HepG2 (cell line): ENCODE data around the gene GOLGA6D. TPM values are rescaled to one million over a fixed set of nuclear protein-coding genes. Genes with fewer than 3 reads are reported as not detected.

Experiments used
- FOXC1 ChIP-seq: sonication (generic); formaldehyde crosslinking; IDR thresholded peaks from 2 replicates; pipeline ENCODE4 v1.8.0; 2022; ENCODE audit warnings: mild to moderate bottlenecking, missing genetic modification reagents, borderline replicate concordance
- HNF4G ChIP-seq, 2 experiments: sonication (generic) in 1 of 2; formaldehyde crosslinking in 1 of 2; IDR thresholded peaks; 2 replicates each; pipeline versions ENCODE4 v1.4.0 to v1.6.1; 2011 to 2020; ENCODE audit warnings: borderline replicate concordance in 2 of 2, low read depth in 2 of 2, mild to moderate bottlenecking in 2 of 2, low read length in 1 of 2, missing genetic modification reagents in 1 of 2, moderate library complexity in 1 of 2
- KMT2B ChIP-seq: IDR thresholded peaks from 2 replicates; pipeline ENCODE4 v1.6.1; 2016; ENCODE audit warnings: missing genetic modification reagents, missing compliant biosample characterization
- MXI1 ChIP-seq: IDR thresholded peaks from 3 replicates; pipeline ENCODE4 v1.6.1; 2012; ENCODE audit warnings: low read depth, low read length, inconsistent platforms, borderline replicate concordance
- NFIC ChIP-seq: IDR thresholded peaks from 2 replicates; pipeline ENCODE4 v1.6.1; 2012; ENCODE audit warnings: mild to moderate bottlenecking, low read length, inconsistent platforms
- POLR2A ChIP-seq, 2 experiments: IDR thresholded peaks; 2 replicates each; pipeline ENCODE4 v1.6.1; 2011; ENCODE audit warnings: low read depth in 2 of 2, low read length in 2 of 2, mild to moderate bottlenecking in 1 of 2, moderate library complexity in 1 of 2; ENCODE audit not compliant: insufficient read depth in 1 of 2
- SIX4 ChIP-seq: sonication (generic); formaldehyde crosslinking; IDR thresholded peaks from 2 replicates; pipeline ENCODE4 v1.4.0; 2020; ENCODE audit warnings: missing genetic modification reagents
- SKI ChIP-seq: fragments of 450-650 bp; IDR thresholded peaks from one replicate; pipeline ENCODE4 v1.6.1; 2018; ENCODE audit warnings: mild to moderate bottlenecking; ENCODE audit not compliant: partially characterized antibody
- ZBTB7B ChIP-seq: sonication (generic); formaldehyde crosslinking; IDR thresholded peaks from 2 replicates; pipeline ENCODE4 v1.4.0; 2020; ENCODE audit warnings: missing genetic modification reagents
- ZFP36L1 ChIP-seq: sonication (generic); formaldehyde crosslinking; IDR thresholded peaks from 2 replicates; pipeline ENCODE4 v1.8.0; 2022; ENCODE audit warnings: mild to moderate bottlenecking, missing genetic modification reagents, moderate library complexity
- ZNF317 ChIP-seq: sonication (generic); formaldehyde crosslinking; IDR thresholded peaks from 2 replicates; pipeline ENCODE4 v1.5.0; 2020; ENCODE audit warnings: mild to moderate bottlenecking, missing genetic modification reagents
- ZNF343 ChIP-seq: sonication (generic); formaldehyde crosslinking; IDR thresholded peaks from 2 replicates; pipeline ENCODE4 v1.4.0; 2020; ENCODE audit warnings: mild to moderate bottlenecking, missing genetic modification reagents
- ZNF776 ChIP-seq: sonication (generic); formaldehyde crosslinking; IDR thresholded peaks from 2 replicates; pipeline ENCODE4 v1.4.0; 2020; ENCODE audit warnings: mild to moderate bottlenecking, missing genetic modification reagents
- ZNF777 ChIP-seq: sonication (generic); formaldehyde crosslinking; IDR thresholded peaks from 2 replicates; pipeline ENCODE4 v1.4.0; 2020; ENCODE audit warnings: missing genetic modification reagents
- polyA plus RNA-seq, 8 experiments: library from polyadenylated mRNA; depleted of rRNA in 3 of 8; stranded (reverse) in 7 of 8; unstranded in 1 of 8; fragments of >200 nt; fragmentation: Illumina TruSeq in 4 of 8; extraction: Trizol in 4 of 8; gene quantifications; 2 replicates each; pipeline versions ENCODE4 v1.2.1 to v1.2.3, GENCODE V29; 2011 to 2016; ENCODE audit warnings: low read depth in 4 of 8, missing spikeins in 1 of 8, mixed read lengths in 1 of 8; ENCODE audit not compliant: insufficient read depth in 1 of 8
- total RNA-seq, 5 experiments: library from RNA; depleted of rRNA; stranded (reverse); fragments of >200 nt; fragmentation: Illumina TruSeq; extraction: Trizol; gene quantifications; 2 replicates each; pipeline ENCODE4 v1.2.3, GENCODE V29; 2016; ENCODE audit warnings: low read depth in 1 of 5
- TF ChIP-seq, protein P1 (sequence below): sonication (generic); formaldehyde crosslinking; IDR thresholded peaks from 2 replicates; pipeline ENCODE4 v1.9.0; 2021; ENCODE audit warnings: missing genetic modification reagents, mild to moderate bottlenecking, borderline replicate concordance
- TF ChIP-seq, protein P2 (sequence below): sonication (generic); formaldehyde crosslinking; conservative IDR thresholded peaks from 2 replicates; pipeline ENCODE4 v1.4.0; 2020; ENCODE audit warnings: mild to moderate bottlenecking, missing genetic modification reagents, moderate library complexity

Gene GOLGA6D
- total and polyA plus RNA-seq, 2 of the 13 experiments (the other 11 are each of a cell fraction or from before 2014, with no cell fraction given) = 0.04 TPM; not detected in 1

DNA sequence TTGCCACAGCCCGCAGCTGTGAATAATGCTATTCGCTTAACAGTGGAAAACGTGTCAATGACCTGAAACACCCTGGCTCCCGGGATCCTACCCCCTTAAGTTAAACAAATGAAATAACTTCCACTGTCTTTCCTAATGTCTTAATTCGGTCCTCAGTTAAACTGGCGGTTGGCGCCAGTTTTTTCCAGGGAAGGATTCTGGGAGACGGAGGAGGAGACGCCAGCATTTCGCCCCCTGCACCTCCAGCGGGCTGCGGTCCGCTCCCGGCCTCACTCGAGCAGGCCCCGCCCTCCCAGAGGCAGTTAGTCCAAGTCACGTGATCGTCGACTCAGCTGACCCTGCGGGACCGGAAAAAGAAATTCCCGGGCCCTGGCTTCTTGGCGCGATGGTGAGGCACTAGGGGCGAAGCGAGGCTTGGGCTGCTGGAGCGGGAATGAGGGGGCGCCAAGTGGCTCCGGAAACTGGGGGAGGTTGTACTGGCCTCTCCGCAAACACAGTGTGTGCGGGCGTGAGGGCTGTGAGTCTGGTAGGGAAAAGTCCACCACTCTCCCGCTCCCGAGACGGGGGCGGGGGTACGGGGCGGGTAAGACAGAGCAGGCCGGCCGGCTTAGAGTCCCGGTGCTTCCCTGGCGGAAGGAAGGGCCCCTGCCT, 53.2 kb downstream of the GOLGA6D start, which contains the start of gene COMMD4 (continued):
- TF ChIP-seq ZNF343 (CRISPR knock-in tag) (0 out of 2 replicates have a peak, but pooled peaks have one; percentile 56), NFIC (peak; percentile 92), SIX4 (CRISPR knock-in tag) (0 out of 2 replicates have a peak, but pooled peaks have one; percentile 44), ZNF777 (CRISPR knock-in tag) (0 out of 2 replicates have a peak, but pooled peaks have one; percentile 41), ZFP36L1 (CRISPR knock-in tag) (peak; percentile 88; the same call in 1 of the 2 replicates), ZNF317 (CRISPR knock-in tag) (peak; percentile 52; the same call in 1 of the 2 replicates), FOXC1 (peak; percentile 29; the same call in 1 of the 2 replicates), KMT2B (CRISPR knock-in tag) (peak; percentile 92), POLR2A (IDR thresholded peaks at IDR 0.05; ENCODE audit: insufficient read depth in 1 of 2, low read depth in 2 of 2, low read length in 2 of 2) (peak; percentile 40 to 61; a peak in 2 of 4 replicates), HNF4G (IDR thresholded peaks at IDR 0.05; ENCODE audit: borderline replicate concordance, low read depth, low read length) (no peak), HNF4G (CRISPR knock-in tag; IDR thresholded peaks at IDR 0.05; ENCODE audit: borderline replicate concordance, low read depth) (0 out of 2 replicates have a peak, but pooled peaks have one; percentile 41), ZBTB7B (CRISPR knock-in tag) (peak; percentile 90), ZNF776 (0 out of 2 replicates have a peak, but pooled peaks have one; percentile 47), SKI (no peak), MXI1 (peak; percentile 70; the same call in 1 of the 3 replicates)
- TF ChIP-seq, protein P1, sequence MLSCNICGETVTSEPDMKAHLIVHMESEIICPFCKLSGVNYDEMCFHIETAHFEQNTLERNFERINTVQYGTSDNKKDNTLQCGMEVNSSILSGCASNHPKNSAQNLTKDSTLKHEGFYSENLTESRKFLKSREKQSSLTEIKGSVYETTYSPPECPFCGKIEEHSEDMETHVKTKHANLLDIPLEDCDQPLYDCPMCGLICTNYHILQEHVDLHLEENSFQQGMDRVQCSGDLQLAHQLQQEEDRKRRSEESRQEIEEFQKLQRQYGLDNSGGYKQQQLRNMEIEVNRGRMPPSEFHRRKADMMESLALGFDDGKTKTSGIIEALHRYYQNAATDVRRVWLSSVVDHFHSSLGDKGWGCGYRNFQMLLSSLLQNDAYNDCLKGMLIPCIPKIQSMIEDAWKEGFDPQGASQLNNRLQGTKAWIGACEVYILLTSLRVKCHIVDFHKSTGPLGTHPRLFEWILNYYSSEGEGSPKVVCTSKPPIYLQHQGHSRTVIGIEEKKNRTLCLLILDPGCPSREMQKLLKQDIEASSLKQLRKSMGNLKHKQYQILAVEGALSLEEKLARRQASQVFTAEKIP (CRISPR knock-in tag) = no peak
- TF ChIP-seq, protein P2, sequence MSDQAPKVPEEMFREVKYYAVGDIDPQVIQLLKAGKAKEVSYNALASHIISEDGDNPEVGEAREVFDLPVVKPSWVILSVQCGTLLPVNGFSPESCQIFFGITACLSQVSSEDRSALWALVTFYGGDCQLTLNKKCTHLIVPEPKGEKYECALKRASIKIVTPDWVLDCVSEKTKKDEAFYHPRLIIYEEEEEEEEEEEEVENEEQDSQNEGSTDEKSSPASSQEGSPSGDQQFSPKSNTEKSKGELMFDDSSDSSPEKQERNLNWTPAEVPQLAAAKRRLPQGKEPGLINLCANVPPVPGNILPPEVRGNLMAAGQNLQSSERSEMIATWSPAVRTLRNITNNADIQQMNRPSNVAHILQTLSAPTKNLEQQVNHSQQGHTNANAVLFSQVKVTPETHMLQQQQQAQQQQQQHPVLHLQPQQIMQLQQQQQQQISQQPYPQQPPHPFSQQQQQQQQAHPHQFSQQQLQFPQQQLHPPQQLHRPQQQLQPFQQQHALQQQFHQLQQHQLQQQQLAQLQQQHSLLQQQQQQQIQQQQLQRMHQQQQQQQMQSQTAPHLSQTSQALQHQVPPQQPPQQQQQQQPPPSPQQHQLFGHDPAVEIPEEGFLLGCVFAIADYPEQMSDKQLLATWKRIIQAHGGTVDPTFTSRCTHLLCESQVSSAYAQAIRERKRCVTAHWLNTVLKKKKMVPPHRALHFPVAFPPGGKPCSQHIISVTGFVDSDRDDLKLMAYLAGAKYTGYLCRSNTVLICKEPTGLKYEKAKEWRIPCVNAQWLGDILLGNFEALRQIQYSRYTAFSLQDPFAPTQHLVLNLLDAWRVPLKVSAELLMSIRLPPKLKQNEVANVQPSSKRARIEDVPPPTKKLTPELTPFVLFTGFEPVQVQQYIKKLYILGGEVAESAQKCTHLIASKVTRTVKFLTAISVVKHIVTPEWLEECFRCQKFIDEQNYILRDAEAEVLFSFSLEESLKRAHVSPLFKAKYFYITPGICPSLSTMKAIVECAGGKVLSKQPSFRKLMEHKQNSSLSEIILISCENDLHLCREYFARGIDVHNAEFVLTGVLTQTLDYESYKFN = peak; percentile 35; the same call in 1 of the 2 replicates
